Fibroblast of mammary gland (primary cell): ENCODE data around the gene APOBEC3F.
"Not testable (repeated sequence)": the region's sequence is repeated elsewhere in the genome, so short reads cannot be mapped to it uniquely, and the experiment has no call there.

ENCODE experiments used
- DNase-seq: peaks from one replicate; pipeline ENCODE4 v3.0.0-alpha.2; 2010; ENCODE audit warnings: low read depth
- H3K4me3 ChIP-seq: 2 replicates; pipeline ENCODE4 v1.5.1; 2011; ENCODE audit warnings: low read depth, mild to moderate bottlenecking, low read length, moderate library complexity; ENCODE audit not compliant: control insufficient read depth
- CTCF ChIP-seq: conservative IDR thresholded peaks from 2 replicates; pipeline ENCODE4 v1.5.1; 2011; ENCODE audit warnings: low read depth, low read length, inconsistent platforms; ENCODE audit not compliant: control insufficient read depth, insufficient read depth

APOBEC3F gene

GRCh38 chr22:39012533-39013511, 27.8 kb upstream of the APOBEC3F start:
- no peak overlapping the region for H3K4me3 ChIP-seq
- DNase-seq, result no peak
- TF ChIP-seq CTCF, result no peak

GRCh38 chr22:39013561-39013941, 27.1 kb upstream of the APOBEC3F start:
- not testable (repeated sequence) for DNase-seq, H3K4me3 ChIP-seq

- H3K4me3 ChIP-seq, result peak within 1 kb of the TSS; percentile 71
- peak; percentile 88 for DNase-seq
- TF ChIP-seq CTCF, result no peak
These were observed 26.5 kb upstream of the APOBEC3F start, which contains the start of gene APOBEC3C for GRCh38 chr22:39013942-39014722. Gene APOBEC3C, plus strand, starts transcription at chr22:39014257. Its CDS starts 106 bp downstream, at chr22:39014363.

GRCh38 chr22:39014723-39015121, 25.9 kb upstream of the APOBEC3F start:
- not testable (repeated sequence) for DNase-seq
- peak overlapping the region; percentile 71 for H3K4me3 ChIP-seq

- no peak for DNase-seq
- TF ChIP-seq CTCF, result no peak
- H3K4me3 ChIP-seq, result no peak overlapping the region
These were observed 24.1 kb upstream of the APOBEC3F start for GRCh38 chr22:39016592-39016991.

GRCh38 chr22:39017596-39018365, 22.9 kb upstream of the APOBEC3F start:
- DNase-seq, result no peak
- H3K4me3 ChIP-seq, result no peak overlapping the region
- TF ChIP-seq CTCF, result no peak

- DNase-seq, result peak; percentile 3
- not testable (repeated sequence) for H3K4me3 ChIP-seq
These were observed 20.5 kb upstream of the APOBEC3F start for GRCh38 chr22:39020021-39020651.
